Mononuclear cell (primary cell): ENCODE measurements around the gene LGALS4. TPM values are rescaled to one million over a fixed set of nuclear protein-coding genes. Genes with fewer than 3 reads are reported as not detected.
A peak's percentile ranks its signal among the peaks of the same experiment; 100 is the strongest.
"Not testable (repeated sequence)": the region's sequence is repeated elsewhere in the genome, so short reads cannot be mapped to it uniquely, and the experiment has no call there.

ENCODE experiments used
- H3K27me3 ChIP-seq: 2 replicates; pipeline ENCODE4 v1.6.0; 2011; ENCODE audit warnings: low read length, control low read depth; ENCODE audit not compliant: insufficient read depth
- H3K4me1 ChIP-seq: 2 replicates; pipeline ENCODE4 v1.5.1; 2011; ENCODE audit warnings: mild to moderate bottlenecking, low read length, control low read depth; ENCODE audit not compliant: insufficient read depth
- H3K4me3 ChIP-seq: 2 replicates; pipeline ENCODE4 v1.5.1; 2011; ENCODE audit warnings: mild to moderate bottlenecking, low read length, moderate library complexity
- H3K9me3 ChIP-seq: 2 replicates; pipeline ENCODE4 v1.5.1; 2011; ENCODE audit warnings: low read depth, mild to moderate bottlenecking, control low read depth, low read length
- total RNA-seq: library from RNA; depleted of rRNA; stranded (reverse); fragments of >200 nt; gene quantifications from one replicate; pipeline ENCODE4 v1.2.3, GENCODE V29; 2012

LGALS4 gene
- total RNA-seq, 1 donor = 0.21 TPM

GRCh38 chr19:38799104-38799503 lies 13.6 kb downstream of the LGALS4 start:
- no peaks in the 10 kb centered on the region for H3K4me1 ChIP-seq

GRCh38 chr19:38797781-38798180 lies 15.0 kb downstream of the LGALS4 start:
- H3K4me1 ChIP-seq, H3K9me3 ChIP-seq, H3K27me3 ChIP-seq, H3K4me3 ChIP-seq: not testable (repeated sequence)

More at GRCh38 chr19:38799104-38799503, 13.6 kb downstream of the LGALS4 start:
- no peaks in the 10 kb centered on the region for H3K9me3 ChIP-seq
- no peak overlapping the region for H3K4me3 ChIP-seq
- no peaks in the 10 kb centered on the region for H3K27me3 ChIP-seq

GRCh38 chr19:38796154-38796553 lies 16.6 kb downstream of the LGALS4 start:
- H3K4me1 ChIP-seq = peaks cover 6% of the 10 kb centered on the region
- H3K4me3 ChIP-seq = no peak overlapping the region

GRCh38 chr19:38795549-38795948 lies 17.2 kb downstream of the LGALS4 start:
- no peak overlapping the region for H3K4me3 ChIP-seq
- no peaks in the 10 kb centered on the region for H3K9me3 ChIP-seq
- no peaks in the 10 kb centered on the region for H3K27me3 ChIP-seq
- H3K4me1 ChIP-seq = peaks cover 6% of the 10 kb centered on the region

More at GRCh38 chr19:38796154-38796553, 16.6 kb downstream of the LGALS4 start:
- Histone ChIP-seq H3K9me3 (no peaks in the 10 kb centered on the region), H3K27me3 (no peaks in the 10 kb centered on the region)

- H3K9me3 ChIP-seq = no peaks in the 10 kb centered on the region
- H3K4me3 ChIP-seq = no peak overlapping the region
- H3K27me3 ChIP-seq = no peaks in the 10 kb centered on the region
- peaks cover 6% of the 10 kb centered on the region for H3K4me1 ChIP-seq
These were observed 19.1 kb downstream of the LGALS4 start for GRCh38 chr19:38793671-38794070.

- no peak overlapping the region for H3K4me3 ChIP-seq
- H3K4me1 ChIP-seq = peaks cover 6% of the 10 kb centered on the region
- no peaks in the 10 kb centered on the region for H3K9me3 ChIP-seq
- H3K27me3 ChIP-seq = no peaks in the 10 kb centered on the region
These were observed 19.6 kb downstream of the LGALS4 start for GRCh38 chr19:38793177-38793576.

- peaks cover 6% of the 10 kb centered on the region for H3K4me1 ChIP-seq
- H3K9me3 ChIP-seq = no peaks in the 10 kb centered on the region
- H3K27me3 ChIP-seq = no peaks in the 10 kb centered on the region
- peak overlapping the region; percentile 16 for H3K4me3 ChIP-seq
These were observed 20.3 kb downstream of the LGALS4 start for GRCh38 chr19:38792250-38793111.

- not testable (repeated sequence) for H3K27me3 ChIP-seq, H3K4me1 ChIP-seq, H3K4me3 ChIP-seq
These were observed 21.2 kb downstream of the LGALS4 start for GRCh38 chr19:38791451-38792064.

GRCh38 chr19:38790507-38791403 lies 22.0 kb downstream of the LGALS4 start:
- not testable (repeated sequence) for H3K27me3 ChIP-seq, H3K4me1 ChIP-seq, H3K9me3 ChIP-seq, H3K4me3 ChIP-seq

More at GRCh38 chr19:38791451-38792064, 21.2 kb downstream of the LGALS4 start:
- H3K9me3 ChIP-seq = not testable (repeated sequence)

- Histone ChIP-seq H3K4me1 (peaks cover 6% of the 10 kb centered on the region), H3K9me3 (no peaks in the 10 kb centered on the region), H3K4me3 (no peak within 1 kb of the TSS), H3K27me3 (no peaks in the 10 kb centered on the region)
These were observed 24.1 kb downstream of the LGALS4 start, which contains the start of gene LGALS7B for GRCh38 chr19:38788478-38789243. Gene LGALS7B, plus strand, starts transcription at chr19:38789200. Its CDS starts 27 bp downstream, at chr19:38789227.

GRCh38 chr19:38786572-38787265 lies 26.0 kb downstream of the LGALS4 start:
- H3K4me1 ChIP-seq = no peaks in the 10 kb centered on the region
- H3K4me3 ChIP-seq = no peak overlapping the region
- H3K9me3 ChIP-seq = no peaks in the 10 kb centered on the region
- no peaks in the 10 kb centered on the region for H3K27me3 ChIP-seq

GRCh38 chr19:38786061-38786460 lies 26.7 kb downstream of the LGALS4 start:
- H3K4me3 ChIP-seq, H3K9me3 ChIP-seq, H3K4me1 ChIP-seq: not testable (repeated sequence)

GRCh38 chr19:38785187-38785699 lies 27.5 kb downstream of the LGALS4 start:
- Histone ChIP-seq H3K4me3 (no peak overlapping the region), H3K4me1 (no peaks in the 10 kb centered on the region), H3K9me3 (no peaks in the 10 kb centered on the region), H3K27me3 (no peaks in the 10 kb centered on the region)

More at GRCh38 chr19:38786061-38786460, 26.7 kb downstream of the LGALS4 start:
- H3K27me3 ChIP-seq = not testable (repeated sequence)
